ENCODE data around the gene SESN1. TPM values are rescaled to one million over a fixed set of nuclear protein-coding genes. Genes with fewer than 3 reads are reported as not detected.

SESN1 gene
- total and polyA plus RNA-seq, 10 donors, result 26.8 to 115 (median 59.6) TPM

DNA sequence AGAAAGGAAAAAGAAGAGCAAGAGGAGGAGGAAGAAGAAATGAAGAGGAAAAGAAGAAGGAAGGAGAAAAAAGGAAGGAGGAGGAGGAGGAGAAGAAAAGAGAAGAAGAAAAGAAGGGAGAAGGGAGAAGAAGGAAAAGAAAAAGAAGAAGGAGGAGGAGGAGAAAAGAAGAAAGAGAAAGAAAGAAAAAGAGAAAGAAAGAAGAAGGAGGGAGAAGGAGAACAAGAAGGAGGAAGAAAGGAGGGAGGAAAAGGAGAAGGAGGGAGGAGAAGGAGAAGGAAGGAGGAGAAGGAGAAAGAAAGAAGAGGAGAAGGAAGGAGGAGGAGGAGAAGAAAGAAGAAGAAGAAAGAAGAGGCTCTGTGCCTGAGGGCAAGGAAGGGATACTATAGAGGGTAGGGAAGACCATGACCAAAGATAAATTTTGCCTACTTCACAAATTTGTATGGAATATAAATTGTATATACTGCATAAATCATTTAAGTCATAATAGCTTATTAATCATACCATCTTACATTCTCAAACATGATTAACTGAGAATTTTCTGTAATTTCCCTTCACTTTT is 55.7 kb downstream of the SESN1 start:
- intact Hi-C loops (cut with DNase I; ENCODE audit: low total_unique reads), result no loop called here
- Histone ChIP-seq H3K36me3 (no peaks in the 10 kb centered on the region), H3K9me3 (no peaks in the 10 kb centered on the region), H3K4me3 (no peak overlapping the region), H3K4me1 (peaks cover 0 to 52% (median 25%) of the 10 kb centered on the region in 6 donors), H3K27ac (no peak overlapping the region), H3K27me3 (replicated peaks in 1 of 7) (no peaks in the 10 kb centered on the region)
- no peak for DNase-seq
- TF ChIP-seq POLR2AphosphoS5 (IDR thresholded peaks at IDR 0.05) (no peak), POLR2A (IDR thresholded peaks at IDR 0.05) (no peak)
- TF ChIP-seq, protein P1, sequence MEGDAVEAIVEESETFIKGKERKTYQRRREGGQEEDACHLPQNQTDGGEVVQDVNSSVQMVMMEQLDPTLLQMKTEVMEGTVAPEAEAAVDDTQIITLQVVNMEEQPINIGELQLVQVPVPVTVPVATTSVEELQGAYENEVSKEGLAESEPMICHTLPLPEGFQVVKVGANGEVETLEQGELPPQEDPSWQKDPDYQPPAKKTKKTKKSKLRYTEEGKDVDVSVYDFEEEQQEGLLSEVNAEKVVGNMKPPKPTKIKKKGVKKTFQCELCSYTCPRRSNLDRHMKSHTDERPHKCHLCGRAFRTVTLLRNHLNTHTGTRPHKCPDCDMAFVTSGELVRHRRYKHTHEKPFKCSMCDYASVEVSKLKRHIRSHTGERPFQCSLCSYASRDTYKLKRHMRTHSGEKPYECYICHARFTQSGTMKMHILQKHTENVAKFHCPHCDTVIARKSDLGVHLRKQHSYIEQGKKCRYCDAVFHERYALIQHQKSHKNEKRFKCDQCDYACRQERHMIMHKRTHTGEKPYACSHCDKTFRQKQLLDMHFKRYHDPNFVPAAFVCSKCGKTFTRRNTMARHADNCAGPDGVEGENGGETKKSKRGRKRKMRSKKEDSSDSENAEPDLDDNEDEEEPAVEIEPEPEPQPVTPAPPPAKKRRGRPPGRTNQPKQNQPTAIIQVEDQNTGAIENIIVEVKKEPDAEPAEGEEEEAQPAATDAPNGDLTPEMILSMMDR (IDR thresholded peaks at IDR 0.05 in 8 of 11, conservative IDR thresholded peaks at IDR 0.05 in 3 of 11), result no peak

DNA sequence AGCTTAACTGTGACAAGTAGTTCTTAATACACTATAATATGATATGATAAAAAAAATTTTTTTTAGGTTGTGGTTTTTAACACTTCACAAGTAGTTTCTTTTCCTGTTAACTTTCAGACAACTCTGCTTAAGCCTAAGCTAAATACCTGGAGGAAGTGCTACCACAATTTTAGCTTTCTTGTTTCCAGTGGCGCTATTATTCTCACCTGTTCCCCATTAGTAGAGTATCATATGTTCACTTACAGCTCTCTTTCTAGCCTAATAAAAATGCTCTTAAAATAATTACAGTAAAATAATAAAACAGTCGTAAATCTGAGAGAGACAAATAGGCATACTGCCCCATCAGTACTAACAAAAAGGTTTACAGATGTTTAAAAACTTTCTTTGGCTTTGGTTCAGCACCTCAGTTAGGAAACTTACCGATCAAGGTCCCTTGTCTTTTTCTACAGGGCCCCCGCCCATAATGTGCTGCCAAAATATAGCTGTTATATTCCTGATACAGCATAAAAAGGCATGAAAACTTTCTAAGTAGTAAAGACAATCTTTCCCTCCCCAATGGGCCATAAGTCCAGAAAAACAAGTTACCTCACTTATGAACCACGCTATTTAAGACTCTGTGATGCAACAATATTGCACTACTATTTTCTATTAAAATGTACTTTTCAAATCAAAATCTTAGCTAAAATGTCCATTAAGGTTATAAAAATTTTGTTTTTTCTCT is 57.9 kb downstream of the SESN1 start:
- DNase-seq, result no peak
- TF ChIP-seq POLR2AphosphoS5 (IDR thresholded peaks at IDR 0.05) (no peak), POLR2A (IDR thresholded peaks at IDR 0.05) (no peak)
- TF ChIP-seq, protein P1 (IDR thresholded peaks at IDR 0.05 in 8 of 11, conservative IDR thresholded peaks at IDR 0.05 in 3 of 11), result no peak
- intact Hi-C loops (cut with DNase I; ENCODE audit: low total_unique reads), result no loop called here

DNA sequence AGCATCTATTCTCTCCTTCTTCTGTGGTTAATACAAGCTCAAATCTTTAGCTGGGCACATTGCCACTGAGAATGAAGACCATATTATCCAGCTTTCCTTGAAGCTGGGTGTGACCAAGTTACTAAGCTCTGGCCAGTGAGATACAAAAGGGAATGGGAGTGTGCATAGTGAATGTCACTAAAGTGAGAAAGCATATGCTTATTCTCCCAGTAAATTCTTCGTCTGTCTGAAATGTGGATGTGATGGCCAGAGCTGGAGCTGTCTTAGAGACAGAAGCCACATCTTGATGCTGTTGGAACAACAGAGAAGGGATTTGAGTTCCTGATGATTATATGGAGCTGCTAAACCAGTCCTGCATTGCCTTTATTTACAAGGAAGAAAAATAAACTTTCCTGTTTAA is 60.1 kb downstream of the SESN1 start:
- 80 to 96% (median 85%) methylated on average over 1 of the region's 1 CpG for WGBS, 5 donors
- Histone ChIP-seq H3K4me1 (peaks cover 0 to 46% (median 24%) of the 10 kb centered on the region in 6 donors), H3K27ac (no peak overlapping the region), H3K36me3 (no peaks in the 10 kb centered on the region), H3K27me3 (replicated peaks in 1 of 7) (no peaks in the 10 kb centered on the region), H3K9me3 (no peaks in the 10 kb centered on the region), H3K4me3 (no peak overlapping the region)
- no peak for DNase-seq
- intact Hi-C loops (cut with DNase I; ENCODE audit: low total_unique reads), result no loop called here
- no peak for TF ChIP-seq POLR2AphosphoS5 (IDR thresholded peaks at IDR 0.05)
- TF ChIP-seq, protein P1 (IDR thresholded peaks at IDR 0.05 in 8 of 11, conservative IDR thresholded peaks at IDR 0.05 in 3 of 11), result no peak

More for the DNA sequence above, 57.9 kb downstream of the SESN1 start:
- no peaks in the 10 kb centered on the region for H3K36me3 ChIP-seq
- peak overlapping the region in 6 of 8 donors; percentile 10 to 68 (median 34) for H3K27ac ChIP-seq
- H3K4me1 ChIP-seq, result peaks cover 0 to 52% (median 25%) of the 10 kb centered on the region in 6 donors
- no peaks in the 10 kb centered on the region for H3K9me3 ChIP-seq
- H3K4me3 ChIP-seq, result no peak overlapping the region
- H3K27me3 ChIP-seq (replicated peaks in 1 of 7), result no peaks in the 10 kb centered on the region
- 62 to 72% (median 67%) methylated on average over 5 of the region's 5 CpGs for WGBS, 5 donors

DNA sequence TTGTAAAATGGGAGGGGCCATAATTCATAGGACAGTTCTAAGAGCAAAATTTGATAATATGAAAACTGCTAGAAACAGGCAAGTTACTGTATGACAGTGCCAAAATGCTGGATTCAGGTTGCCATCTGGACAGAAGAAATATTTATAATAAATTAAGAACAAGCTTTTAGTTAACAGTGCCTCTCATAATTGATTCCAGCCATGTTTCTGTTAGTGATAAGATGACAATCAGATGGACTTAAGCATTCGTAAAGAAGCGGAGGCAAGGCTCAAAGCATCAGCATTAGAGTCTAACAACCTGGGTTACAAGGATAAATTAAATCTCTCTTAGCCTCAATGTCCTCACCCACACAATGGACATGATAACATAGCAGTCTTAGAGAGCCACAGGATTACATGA is 61.0 kb downstream of the SESN1 start:
- TF ChIP-seq, protein P1 (IDR thresholded peaks at IDR 0.05 in 8 of 11, conservative IDR thresholded peaks at IDR 0.05 in 3 of 11), result no peak
- TF ChIP-seq POLR2AphosphoS5 (IDR thresholded peaks at IDR 0.05), result no peak
- no peak for TF ChIP-seq POLR2A (IDR thresholded peaks at IDR 0.05)
- WGBS, 5 donors, result 95 to 97% (median 96%) methylated on average over 2 of the region's 2 CpGs
- Histone ChIP-seq H3K36me3 (no peaks in the 10 kb centered on the region), H3K27me3 (replicated peaks in 1 of 7) (no peaks in the 10 kb centered on the region), H3K4me3 (no peak overlapping the region), H3K27ac (no peak overlapping the region), H3K4me1 (peaks cover 0 to 37% (median 24%) of the 10 kb centered on the region in 6 donors), H3K9me3 (no peaks in the 10 kb centered on the region)
- DNase-seq, result no peak
- intact Hi-C loops (cut with DNase I; ENCODE audit: low total_unique reads), result no loop called here
